Measurements from ENCODE around the gene FAM227B. TPM values are rescaled to one million over a fixed set of nuclear protein-coding genes. Genes with fewer than 3 reads are reported as not detected.

Gene FAM227B
- polyA plus RNA-seq, 1 donor (not counting 4 experiments of a cell fraction or from before 2014, with no cell fraction given) = 7.2 TPM

DNA sequence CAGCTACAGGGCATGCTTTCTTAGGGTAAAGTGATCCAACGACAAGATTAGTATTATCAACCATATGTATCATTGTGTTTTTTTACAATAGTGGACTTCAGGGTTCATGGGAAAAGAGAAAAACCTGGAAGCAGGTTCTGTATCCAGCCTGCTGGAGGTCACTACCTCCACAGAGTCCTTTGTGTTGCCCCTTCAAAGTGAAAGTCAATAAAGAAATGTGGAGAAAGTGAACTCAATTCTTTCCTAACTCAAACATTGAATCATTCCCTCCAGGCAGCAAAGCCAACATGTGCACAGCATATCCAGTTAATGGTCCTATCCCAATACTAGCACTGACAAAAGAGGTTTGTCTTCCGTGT is 152.2 kb downstream of the FAM227B start:
- Histone ChIP-seq H3K4me3 (ENCODE audit: control insufficient read depth in 2 of 3, extremely low read depth in 1 of 3, insufficient read depth in 2 of 3, low read depth in 1 of 3, low read length in 3 of 3) (no peak overlapping the region), H2AFZ (ENCODE audit: control insufficient read depth, low read length) (no peak overlapping the region), H3K9me1 (ENCODE audit: control insufficient read depth, extremely low read depth, insufficient read depth, low read length) (no peaks in the 10 kb centered on the region), H3K4me1 (ENCODE audit: control insufficient read depth, extremely low read depth, insufficient read depth, low read length) (no peaks in the 10 kb centered on the region), H3K27me3 (ENCODE audit: control insufficient read depth, extremely low read depth, insufficient read depth, low read length) (no peaks in the 10 kb centered on the region), H3K27ac (ENCODE audit: control insufficient read depth, insufficient read depth, low read length) (no peak overlapping the region), H4K20me1 (ENCODE audit: control insufficient read depth, extremely low read depth, insufficient read depth, low read length) (no peaks in the 10 kb centered on the region), H3K9me3 (ENCODE audit: control insufficient read depth, low read depth, low read length) (no peaks in the 10 kb centered on the region), H3K4me2 (ENCODE audit: control insufficient read depth, extremely low read depth, insufficient read depth, low read depth, low read length) (no peak overlapping the region), H3K36me3 (ENCODE audit: control insufficient read depth in 2 of 2, extremely low read depth in 1 of 2, insufficient read depth in 2 of 2, low read length in 2 of 2) (no peaks in the 10 kb centered on the region), H3K9ac (ENCODE audit: control insufficient read depth, extremely low read depth, insufficient read depth, low read length) (no peak overlapping the region), H3K79me2 (ENCODE audit: control insufficient read depth, insufficient read depth, low read length) (no peaks in the 10 kb centered on the region)
- peak; percentile 32 for FAIRE-seq
- DNase-seq (ENCODE audit: low read depth, low spot score) = no peak
- TF ChIP-seq EZH2 (IDR thresholded peaks at IDR 0.05; ENCODE audit: low read length) = no peak
- TF ChIP-seq, protein P1, sequence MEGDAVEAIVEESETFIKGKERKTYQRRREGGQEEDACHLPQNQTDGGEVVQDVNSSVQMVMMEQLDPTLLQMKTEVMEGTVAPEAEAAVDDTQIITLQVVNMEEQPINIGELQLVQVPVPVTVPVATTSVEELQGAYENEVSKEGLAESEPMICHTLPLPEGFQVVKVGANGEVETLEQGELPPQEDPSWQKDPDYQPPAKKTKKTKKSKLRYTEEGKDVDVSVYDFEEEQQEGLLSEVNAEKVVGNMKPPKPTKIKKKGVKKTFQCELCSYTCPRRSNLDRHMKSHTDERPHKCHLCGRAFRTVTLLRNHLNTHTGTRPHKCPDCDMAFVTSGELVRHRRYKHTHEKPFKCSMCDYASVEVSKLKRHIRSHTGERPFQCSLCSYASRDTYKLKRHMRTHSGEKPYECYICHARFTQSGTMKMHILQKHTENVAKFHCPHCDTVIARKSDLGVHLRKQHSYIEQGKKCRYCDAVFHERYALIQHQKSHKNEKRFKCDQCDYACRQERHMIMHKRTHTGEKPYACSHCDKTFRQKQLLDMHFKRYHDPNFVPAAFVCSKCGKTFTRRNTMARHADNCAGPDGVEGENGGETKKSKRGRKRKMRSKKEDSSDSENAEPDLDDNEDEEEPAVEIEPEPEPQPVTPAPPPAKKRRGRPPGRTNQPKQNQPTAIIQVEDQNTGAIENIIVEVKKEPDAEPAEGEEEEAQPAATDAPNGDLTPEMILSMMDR (optimal IDR thresholded peaks at IDR 0.05 in 1 of 3, IDR thresholded peaks at IDR 0.05 in 1 of 3, conservative IDR thresholded peaks at IDR 0.05 in 1 of 3; ENCODE audit: extremely low read depth in 1 of 3, insufficient read depth in 2 of 3, low read length in 3 of 3) = no peak
- dilution Hi-C loops (cut with MboI; ENCODE audit: extremely low pct_ligation_motif_present, low sequenced_read_pairs) = no loop called here

DNA sequence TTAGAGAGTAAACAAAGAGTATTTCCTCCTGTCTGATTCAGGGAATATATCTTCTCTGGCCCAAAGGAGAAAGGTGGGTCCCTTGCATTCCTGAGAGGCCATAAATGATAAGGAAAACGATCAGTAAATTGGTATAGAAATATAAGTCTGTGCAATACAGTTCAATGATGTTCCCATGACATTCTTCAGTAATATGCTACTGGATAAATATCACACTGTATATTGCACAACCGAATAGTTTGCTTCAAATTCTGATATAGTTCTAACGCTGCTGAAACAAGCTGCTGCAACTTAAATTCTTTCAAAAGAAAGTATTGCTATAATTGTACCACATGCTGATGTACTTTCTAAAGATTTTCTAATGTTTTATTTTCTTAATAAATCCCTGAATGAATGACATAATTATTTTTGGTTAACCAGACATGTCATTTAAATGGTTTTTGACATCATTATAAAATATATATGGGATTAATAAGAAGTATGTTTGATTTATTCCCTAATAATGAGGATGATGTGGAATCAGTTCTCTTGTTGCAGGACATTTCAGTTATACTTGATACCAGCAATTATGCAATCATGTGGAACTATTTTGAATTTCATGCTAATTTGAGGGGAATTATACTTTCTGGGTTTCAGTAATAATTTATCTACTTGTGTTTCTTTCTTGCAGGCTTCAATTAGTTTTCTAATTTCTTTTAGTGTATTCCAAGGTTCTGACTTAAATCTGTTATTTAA is 152.7 kb downstream of the FAM227B start:
- Histone ChIP-seq H3K9ac (ENCODE audit: control insufficient read depth, extremely low read depth, insufficient read depth, low read length) (no peak overlapping the region), H3K79me2 (ENCODE audit: control insufficient read depth, insufficient read depth, low read length) (no peaks in the 10 kb centered on the region), H3K9me1 (ENCODE audit: control insufficient read depth, extremely low read depth, insufficient read depth, low read length) (no peaks in the 10 kb centered on the region), H4K20me1 (ENCODE audit: control insufficient read depth, extremely low read depth, insufficient read depth, low read length) (no peaks in the 10 kb centered on the region), H3K27me3 (ENCODE audit: control insufficient read depth, extremely low read depth, insufficient read depth, low read length) (no peaks in the 10 kb centered on the region), H3K36me3 (ENCODE audit: control insufficient read depth in 2 of 2, extremely low read depth in 1 of 2, insufficient read depth in 2 of 2, low read length in 2 of 2) (no peaks in the 10 kb centered on the region), H3K4me1 (ENCODE audit: control insufficient read depth, extremely low read depth, insufficient read depth, low read length) (no peaks in the 10 kb centered on the region), H3K4me2 (ENCODE audit: control insufficient read depth, extremely low read depth, insufficient read depth, low read depth, low read length) (no peak overlapping the region), H3K9me3 (ENCODE audit: control insufficient read depth, low read depth, low read length) (no peaks in the 10 kb centered on the region), H3K4me3 (ENCODE audit: control insufficient read depth in 2 of 3, extremely low read depth in 1 of 3, insufficient read depth in 2 of 3, low read depth in 1 of 3, low read length in 3 of 3) (no peak overlapping the region), H2AFZ (ENCODE audit: control insufficient read depth, low read length) (no peak overlapping the region), H3K27ac (ENCODE audit: control insufficient read depth, insufficient read depth, low read length) (no peak overlapping the region)
- FAIRE-seq (no peak), DNase-seq (ENCODE audit: low read depth, low spot score) (no peak)
- dilution Hi-C loops (cut with MboI; ENCODE audit: extremely low pct_ligation_motif_present, low sequenced_read_pairs) = no loop called here
- TF ChIP-seq, protein P1 (optimal IDR thresholded peaks at IDR 0.05 in 1 of 3, IDR thresholded peaks at IDR 0.05 in 1 of 3, conservative IDR thresholded peaks at IDR 0.05 in 1 of 3; ENCODE audit: extremely low read depth in 1 of 3, insufficient read depth in 2 of 3, low read length in 3 of 3) = no peak
- TF ChIP-seq EZH2 (IDR thresholded peaks at IDR 0.05; ENCODE audit: low read length) = no peak
